A673 (cell line): Measurements from ENCODE around the gene SFRP5. TPM values are rescaled to one million over a fixed set of nuclear protein-coding genes. Genes with fewer than 3 reads are reported as not detected.

Source experiments
- BruUV-seq: library from RNA; stranded (reverse); fragments of 400-500 nt; replicated peaks from 2 replicates; lab custom pipeline; 2021; lab: Mats Ljungman, UMichigan
- CTCF ChIA-PET: fragments of 300-600 bp; sonication (Branson Sonifier 250); formaldehyde crosslinking; loops from one replicate; lab custom pipeline; 2022; ENCODE audit warnings: antibody characterized with exemption; lab: Charles Lee
- POLR2A ChIA-PET: fragments of 300-600 bp; sonication (Branson Sonifier 250); formaldehyde crosslinking; loops from one replicate; lab custom pipeline; 2022; ENCODE audit warnings: antibody characterized with exemption; ENCODE audit not compliant: low non-redundant PET; lab: Charles Lee
- DNase-seq: peaks from one replicate; pipeline ENCODE4 v3.0.0-alpha.2; 2015; ENCODE audit warnings: low spot score
- H3K27ac ChIP-seq: fragments of 200-600 bp; sonication (generic); 2 replicates; pipeline ENCODE4 v1.5.1; 2016; ENCODE audit warnings: mixed run types, low read depth, mild to moderate bottlenecking, mixed read lengths, antibody characterized with exemption, low read length; ENCODE audit not compliant: poor library complexity, severe bottlenecking
- H3K27me3 ChIP-seq: fragments of 200-600 bp; sonication (generic); replicated peaks from 2 replicates; pipeline ENCODE4 v1.6.1; 2017; ENCODE audit warnings: mixed run types, low read depth, mild to moderate bottlenecking, mixed read lengths, antibody characterized with exemption, low read length; ENCODE audit not compliant: insufficient read depth, poor library complexity
- H3K36me3 ChIP-seq: fragments of 200-600 bp; sonication (generic); 2 replicates; pipeline ENCODE4 v1.6.1; 2016; ENCODE audit warnings: mixed run types, mild to moderate bottlenecking, mixed read lengths, antibody characterized with exemption, low read length; ENCODE audit not compliant: insufficient read depth, poor library complexity, severe bottlenecking
- H3K4me1 ChIP-seq: fragments of 200-600 bp; sonication (generic); 2 replicates; pipeline ENCODE4 v1.6.1; 2017; ENCODE audit warnings: mixed run types, mild to moderate bottlenecking, mixed read lengths, antibody characterized with exemption, low read length; ENCODE audit not compliant: insufficient read depth, poor library complexity, severe bottlenecking
- H3K4me3 ChIP-seq: fragments of 200-600 bp; sonication (generic); 2 replicates; pipeline ENCODE4 v1.5.1; 2016; ENCODE audit warnings: low read depth, mixed run types, mild to moderate bottlenecking, mixed read lengths, low read length; ENCODE audit not compliant: poor library complexity, severe bottlenecking
- H3K9me3 ChIP-seq: fragments of 200-600 bp; sonication (generic); 2 replicates; pipeline ENCODE4 v1.6.1; 2016; ENCODE audit warnings: mixed run types, low read depth, mild to moderate bottlenecking, mixed read lengths, antibody characterized with exemption, low read length; ENCODE audit not compliant: poor library complexity, severe bottlenecking
- EZH2 ChIP-seq: fragments of 200-600 bp; sonication (generic); IDR thresholded peaks from 2 replicates; pipeline ENCODE4 v1.6.1; 2017; ENCODE audit warnings: borderline replicate concordance, low read depth, mild to moderate bottlenecking, mixed read lengths, antibody characterized with exemption, low read length; ENCODE audit not compliant: poor library complexity, severe bottlenecking
- intact Hi-C: fragments of 100-400 bp; cut with micrococcal nuclease; formaldehyde crosslinking; loops from one replicate; pipeline ENCODE4 v1.10.0; 2022; ENCODE audit not compliant: unreplicated experiment
- total RNA-seq: library from RNA; stranded (reverse); gene quantifications from 2 replicates; pipeline ENCODE4 v1.2.3, GENCODE V29; 2021
- TF ChIP-seq, protein P1 (sequence below): fragments of 300-800, 200-600 bp; sonication (generic); conservative IDR thresholded peaks from 2 replicates; pipeline ENCODE4 v1.5.1; 2017; ENCODE audit warnings: low read depth, mild to moderate bottlenecking, antibody characterized with exemption, low read length, moderate library complexity, mixed read lengths

Gene SFRP5
- total RNA-seq, 1 experiment from 2014 or later, result not detected

GRCh38 chr10:97736403-97736901 lies 35.3 kb downstream of the SFRP5 start:
- Histone ChIP-seq H3K27ac (peak overlapping the region; percentile 87), H3K27me3 (no peaks in the 10 kb centered on the region), H3K9me3 (no peaks in the 10 kb centered on the region), H3K4me1 (peaks cover 15% of the 10 kb centered on the region), H3K36me3 (peaks cover 3% of the 10 kb centered on the region), H3K4me3 (peak overlapping the region; percentile 80)
- DNase-seq, result no peak
- ChIA-PET POLR2A (no interaction called here), CTCF (interaction anchor here (0.7 to 1.0 kb wide), 2 partner anchors 25 to 49 kb away, joined by 3 to 4 read pairs; partner anchors contain the start of gene AVPI1)
- no TSS peak for BruUV-seq
- TF ChIP-seq EZH2, result no peak
- TF ChIP-seq, protein P1, sequence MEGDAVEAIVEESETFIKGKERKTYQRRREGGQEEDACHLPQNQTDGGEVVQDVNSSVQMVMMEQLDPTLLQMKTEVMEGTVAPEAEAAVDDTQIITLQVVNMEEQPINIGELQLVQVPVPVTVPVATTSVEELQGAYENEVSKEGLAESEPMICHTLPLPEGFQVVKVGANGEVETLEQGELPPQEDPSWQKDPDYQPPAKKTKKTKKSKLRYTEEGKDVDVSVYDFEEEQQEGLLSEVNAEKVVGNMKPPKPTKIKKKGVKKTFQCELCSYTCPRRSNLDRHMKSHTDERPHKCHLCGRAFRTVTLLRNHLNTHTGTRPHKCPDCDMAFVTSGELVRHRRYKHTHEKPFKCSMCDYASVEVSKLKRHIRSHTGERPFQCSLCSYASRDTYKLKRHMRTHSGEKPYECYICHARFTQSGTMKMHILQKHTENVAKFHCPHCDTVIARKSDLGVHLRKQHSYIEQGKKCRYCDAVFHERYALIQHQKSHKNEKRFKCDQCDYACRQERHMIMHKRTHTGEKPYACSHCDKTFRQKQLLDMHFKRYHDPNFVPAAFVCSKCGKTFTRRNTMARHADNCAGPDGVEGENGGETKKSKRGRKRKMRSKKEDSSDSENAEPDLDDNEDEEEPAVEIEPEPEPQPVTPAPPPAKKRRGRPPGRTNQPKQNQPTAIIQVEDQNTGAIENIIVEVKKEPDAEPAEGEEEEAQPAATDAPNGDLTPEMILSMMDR, result no peak
- intact Hi-C loops, result no loop called here

GRCh38 chr10:97734021-97734420 lies 37.8 kb downstream of the SFRP5 start:
- Histone ChIP-seq H3K27me3 (no peaks in the 10 kb centered on the region), H3K36me3 (no peaks in the 10 kb centered on the region), H3K4me3 (no peak overlapping the region), H3K27ac (no peak overlapping the region), H3K4me1 (peaks cover 6% of the 10 kb centered on the region), H3K9me3 (no peaks in the 10 kb centered on the region)
- TF ChIP-seq EZH2, result no peak
- TF ChIP-seq, protein P1, result no peak
- BruUV-seq, result no TSS peak
- intact Hi-C loops, result loop anchor here (5.0 kb wide), 1 partner anchor 162 kb away; the partner anchor contains the start of gene ANKRD2
- POLR2A ChIA-PET, result interaction anchor here (0.7 kb wide), 1 partner anchor 21 kb away, joined by 15 read pairs; the partner anchor contains the start of gene MARVELD1
- CTCF ChIA-PET, result interaction anchor here (0.5 to 1.6 kb wide), 3 partner anchors 25 to 109 kb away, joined by 3 to 8 read pairs (median 6); no protein-coding TSS in a partner anchor
- DNase-seq, result no peak

- no peak for DNase-seq
- BruUV-seq, result no TSS peak
- no peak overlapping the region for H3K27ac ChIP-seq
- CTCF ChIA-PET, result interaction anchor here (0.6 to 1.6 kb wide), 4 partner anchors 12 to 108 kb away, joined by 5 to 8 read pairs (median 7); no protein-coding TSS in a partner anchor
- TF ChIP-seq EZH2, result no peak
- TF ChIP-seq, protein P1, result no peak
- no peaks in the 10 kb centered on the region for H3K36me3 ChIP-seq
- POLR2A ChIA-PET, result no interaction called here
- intact Hi-C loops, result loop anchor here (5.0 kb wide), 1 partner anchor 161 kb away; the partner anchor contains the start of gene ANKRD2
- H3K27me3 ChIP-seq, result no peaks in the 10 kb centered on the region
- no peaks in the 10 kb centered on the region for H3K9me3 ChIP-seq
- peaks cover 2% of the 10 kb centered on the region for H3K4me1 ChIP-seq
- H3K4me3 ChIP-seq, result no peak overlapping the region
These were observed 38.5 kb downstream of the SFRP5 start for GRCh38 chr10:97733256-97733655.
